DOHH2 (cell line): ENCODE measurements around the gene SMIM21.

ENCODE experiments used
- H3F3A ChIP-seq: fragments of 200-600 bp; sonication (generic), shearing (Covaris generic); 2 replicates; pipeline ENCODE4 v1.6.0; 2016; ENCODE audit warnings: antibody characterized with exemption, mild to moderate bottlenecking; ENCODE audit not compliant: control insufficient read depth, insufficient read depth
- H3K27ac ChIP-seq: fragments of 200-600 bp; sonication (generic); 2 replicates; pipeline ENCODE4 v1.5.1; 2014; ENCODE audit warnings: low read depth, mild to moderate bottlenecking, low read length, moderate library complexity
- H3K27me3 ChIP-seq: fragments of 200-600 bp; sonication (generic); 2 replicates; pipeline ENCODE4 v1.6.1; 2014; ENCODE audit warnings: mild to moderate bottlenecking, low read length, mixed read lengths; ENCODE audit not compliant: control insufficient read depth
- H3K36me3 ChIP-seq: fragments of 200-600 bp; sonication (generic); 2 replicates; pipeline ENCODE4 v1.6.1; 2014; ENCODE audit warnings: mild to moderate bottlenecking, low read length, moderate library complexity, mixed read lengths; ENCODE audit not compliant: control insufficient read depth
- H3K4me1 ChIP-seq: fragments of 200-600 bp; sonication (generic); 2 replicates; pipeline ENCODE4 v1.6.1; 2014; ENCODE audit warnings: mild to moderate bottlenecking, low read length, mixed read lengths; ENCODE audit not compliant: control insufficient read depth
- H3K4me2 ChIP-seq: fragments of 200-600 bp; sonication (generic); 2 replicates; pipeline ENCODE4 v1.6.0; 2014; ENCODE audit warnings: mild to moderate bottlenecking, low read length, moderate library complexity
- H3K4me3 ChIP-seq: fragments of 200-600 bp; sonication (generic); 2 replicates; pipeline ENCODE4 v1.5.1; 2014; ENCODE audit warnings: mild to moderate bottlenecking, low read length, mixed read lengths
- H3K79me2 ChIP-seq: fragments of 200-600 bp; sonication (generic); 2 replicates; pipeline ENCODE4 v1.6.1; 2014; ENCODE audit warnings: mild to moderate bottlenecking, low read length, mixed read lengths; ENCODE audit not compliant: control insufficient read depth
- H3K9me2 ChIP-seq: fragments of 200-600 bp; sonication (generic); replicated peaks from 2 replicates; pipeline ENCODE4 v1.6.1; 2014; ENCODE audit warnings: mild to moderate bottlenecking, low read length, mixed read lengths; ENCODE audit not compliant: control insufficient read depth
- H3K9me3 ChIP-seq: fragments of 200-600 bp; sonication (generic); 2 replicates; pipeline ENCODE4 v1.6.1; 2014; ENCODE audit warnings: antibody characterized with exemption, low read length, mixed read lengths; ENCODE audit not compliant: control insufficient read depth, insufficient read depth
- H4K20me1 ChIP-seq: fragments of 200-600 bp; sonication (generic); 2 replicates; pipeline ENCODE4 v1.6.0; 2014; ENCODE audit warnings: low read depth, mild to moderate bottlenecking, antibody characterized with exemption, low read length, moderate library complexity; ENCODE audit not compliant: control insufficient read depth, insufficient read depth
- CTCF ChIP-seq: fragments of 200-600 bp; sonication (generic); IDR thresholded peaks from one replicate; pipeline ENCODE4 v1.5.1; 2014; ENCODE audit warnings: antibody characterized with exemption, mild to moderate bottlenecking, low read depth, low read length; ENCODE audit not compliant: poor library complexity, severe bottlenecking
- EZH2phosphoT487 ChIP-seq: fragments of 200-600 bp; sonication (generic); IDR thresholded peaks from 2 replicates; pipeline ENCODE4 v1.6.1; 2017; ENCODE audit warnings: borderline replicate concordance, mild to moderate bottlenecking, antibody characterized with exemption, low read length, moderate library complexity, mixed read lengths

The SMIM21 gene

GRCh38 chr18:75427603-75428002 is at the start of gene SMIM21:
Gene SMIM21, minus strand, starts transcription at chr18:75427703. Its CDS starts 140 bp downstream, at chr18:75427563.
- Histone ChIP-seq H3K4me3 (no peak within 1 kb of the TSS), H3K9me2 (no peaks in the 10 kb centered on the region), H4K20me1 (no peaks in the 10 kb centered on the region), H3K79me2 (no peaks in the 10 kb centered on the region), H3F3A (no peaks in the 10 kb centered on the region), H3K27ac (no peak within 1 kb of the TSS), H3K4me1 (no peaks in the 10 kb centered on the region), H3K27me3 (no peaks in the 10 kb centered on the region), H3K36me3 (no peaks in the 10 kb centered on the region), H3K9me3 (no peaks in the 10 kb centered on the region), H3K4me2 (no peak within 1 kb of the TSS)
- no peak for TF ChIP-seq EZH2phosphoT487

GRCh38 chr18:75475228-75475627 is 47.7 kb upstream of the SMIM21 start:
- Histone ChIP-seq H3K9me3 (no peaks in the 10 kb centered on the region), H3K36me3 (no peaks in the 10 kb centered on the region), H3K4me1 (no peaks in the 10 kb centered on the region), H3K79me2 (no peaks in the 10 kb centered on the region), H3K4me3 (no peak overlapping the region), H3F3A (no peaks in the 10 kb centered on the region), H4K20me1 (no peaks in the 10 kb centered on the region), H3K27ac (no peak overlapping the region), H3K9me2 (no peaks in the 10 kb centered on the region), H3K4me2 (no peak overlapping the region), H3K27me3 (peaks cover 10% of the 10 kb centered on the region; the same call in 1 of the 2 replicates)
- TF ChIP-seq CTCF (no peak), EZH2phosphoT487 (no peak)

- Histone ChIP-seq H3K9me2 (no peaks in the 10 kb centered on the region), H3K79me2 (no peaks in the 10 kb centered on the region), H3F3A (no peaks in the 10 kb centered on the region), H3K9me3 (no peaks in the 10 kb centered on the region), H4K20me1 (no peaks in the 10 kb centered on the region), H3K36me3 (no peaks in the 10 kb centered on the region), H3K4me2 (no peak overlapping the region), H3K4me1 (no peaks in the 10 kb centered on the region), H3K4me3 (no peak overlapping the region), H3K27ac (no peak overlapping the region), H3K27me3 (peaks cover 10% of the 10 kb centered on the region; the same call in 1 of the 2 replicates)
- TF ChIP-seq EZH2phosphoT487, result no peak
Measured at GRCh38 chr18:75474332-75474731, 46.8 kb upstream of the SMIM21 start.

GRCh38 chr18:75473316-75473715 is 45.8 kb upstream of the SMIM21 start:
- H3K27ac ChIP-seq, result no peak overlapping the region
- H3K9me3 ChIP-seq, result no peaks in the 10 kb centered on the region
- no peaks in the 10 kb centered on the region for H3K79me2 ChIP-seq
- no peaks in the 10 kb centered on the region for H4K20me1 ChIP-seq
- no peaks in the 10 kb centered on the region for H3F3A ChIP-seq
- H3K4me2 ChIP-seq, result no peak overlapping the region
- H3K36me3 ChIP-seq, result no peaks in the 10 kb centered on the region
- H3K4me1 ChIP-seq, result no peaks in the 10 kb centered on the region
- H3K4me3 ChIP-seq, result no peak overlapping the region
- TF ChIP-seq CTCF, result no peak
- TF ChIP-seq EZH2phosphoT487, result no peak
- peaks cover 10% of the 10 kb centered on the region; the same call in 1 of the 2 replicates for H3K27me3 ChIP-seq
- H3K9me2 ChIP-seq, result no peaks in the 10 kb centered on the region
